Stomach (tissue), 4 donors: ENCODE data around the gene AKAP7.

Source experiments
- POLR2A ChIP-seq, 4 donors: fragments of 450-650 bp; IDR thresholded peaks; one replicate each; pipeline ENCODE4 v1.6.1; 2016; ENCODE audit warnings: antibody characterized with exemption in 4 of 4, control low read depth in 2 of 4, mild to moderate bottlenecking in 1 of 4, moderate library complexity in 1 of 4
- POLR2AphosphoS5 ChIP-seq, 3 donors: sonication (generic); formaldehyde crosslinking; IDR thresholded peaks; one replicate each; pipeline ENCODE4 v1.6.1; 2016; ENCODE audit warnings: antibody characterized with exemption in 3 of 3
- TF ChIP-seq, protein P1 (sequence below), 7 experiments: fragments of 450-650 bp in 4 of 7; fragments of 200-600 bp in 3 of 7; sonication (generic) in 3 of 7; IDR thresholded peaks; one replicate each; pipeline ENCODE4 v1.5.1; 2016 to 2019; ENCODE audit warnings: antibody characterized with exemption in 7 of 7, control low read depth in 2 of 7, mild to moderate bottlenecking in 1 of 7

DNA sequence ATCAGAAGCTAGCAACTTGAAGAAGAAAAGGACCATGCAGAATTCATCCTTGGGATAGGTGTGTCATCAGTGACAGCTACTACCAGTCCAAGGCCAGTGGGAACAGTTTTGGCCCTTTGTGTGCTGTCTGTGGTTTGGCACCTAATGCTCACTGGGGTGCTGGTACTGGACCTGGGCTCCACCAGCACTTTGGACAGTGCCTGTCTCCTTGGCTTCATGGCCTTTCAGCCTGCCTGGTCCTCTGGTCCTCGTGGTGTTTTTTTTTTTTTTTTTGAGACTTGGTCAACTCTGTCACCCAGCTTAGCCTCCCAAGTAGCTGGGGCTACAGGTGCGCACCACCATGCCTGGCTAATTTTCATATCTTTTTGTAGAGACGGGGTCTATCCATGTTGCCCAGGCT, 56.3 kb downstream of the AKAP7 start:
- TF ChIP-seq, protein P1, sequence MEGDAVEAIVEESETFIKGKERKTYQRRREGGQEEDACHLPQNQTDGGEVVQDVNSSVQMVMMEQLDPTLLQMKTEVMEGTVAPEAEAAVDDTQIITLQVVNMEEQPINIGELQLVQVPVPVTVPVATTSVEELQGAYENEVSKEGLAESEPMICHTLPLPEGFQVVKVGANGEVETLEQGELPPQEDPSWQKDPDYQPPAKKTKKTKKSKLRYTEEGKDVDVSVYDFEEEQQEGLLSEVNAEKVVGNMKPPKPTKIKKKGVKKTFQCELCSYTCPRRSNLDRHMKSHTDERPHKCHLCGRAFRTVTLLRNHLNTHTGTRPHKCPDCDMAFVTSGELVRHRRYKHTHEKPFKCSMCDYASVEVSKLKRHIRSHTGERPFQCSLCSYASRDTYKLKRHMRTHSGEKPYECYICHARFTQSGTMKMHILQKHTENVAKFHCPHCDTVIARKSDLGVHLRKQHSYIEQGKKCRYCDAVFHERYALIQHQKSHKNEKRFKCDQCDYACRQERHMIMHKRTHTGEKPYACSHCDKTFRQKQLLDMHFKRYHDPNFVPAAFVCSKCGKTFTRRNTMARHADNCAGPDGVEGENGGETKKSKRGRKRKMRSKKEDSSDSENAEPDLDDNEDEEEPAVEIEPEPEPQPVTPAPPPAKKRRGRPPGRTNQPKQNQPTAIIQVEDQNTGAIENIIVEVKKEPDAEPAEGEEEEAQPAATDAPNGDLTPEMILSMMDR (IDR thresholded peaks at IDR 0.05): no peak
- TF ChIP-seq POLR2A (IDR thresholded peaks at IDR 0.05) (no peak), POLR2AphosphoS5 (IDR thresholded peaks at IDR 0.05) (no peak)
